DMS79 (cell line): Measurements from ENCODE around the gene LRCOL1.
A peak's percentile ranks its signal among the peaks of the same experiment; 100 is the strongest.

Source experiments
- DNase-seq: peaks from one replicate; lab custom pipeline; 2025; lab: John Stamatoyannopoulos, UW

LRCOL1 gene

DNA sequence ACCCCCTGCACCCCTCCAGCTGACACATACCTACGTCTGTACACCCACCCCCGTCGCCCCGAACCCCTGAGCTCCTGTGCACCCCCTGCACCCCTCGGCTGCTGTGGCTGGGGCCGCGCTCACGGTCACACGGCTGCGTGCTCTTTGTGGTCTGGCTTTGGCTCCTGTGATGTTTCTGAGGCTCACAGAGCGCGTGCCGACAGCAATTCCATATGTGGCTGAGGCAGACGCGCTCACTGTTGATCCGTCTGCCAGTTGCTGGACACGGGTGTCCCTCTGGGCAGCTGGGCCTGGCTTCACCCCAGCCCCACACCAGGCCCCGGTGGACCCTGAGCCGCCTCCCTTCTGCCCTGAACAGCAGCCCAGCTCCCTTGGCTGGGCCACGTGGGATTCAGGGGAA, 46.5 kb downstream of the LRCOL1 start:
- DNase-seq = no peak

DNA sequence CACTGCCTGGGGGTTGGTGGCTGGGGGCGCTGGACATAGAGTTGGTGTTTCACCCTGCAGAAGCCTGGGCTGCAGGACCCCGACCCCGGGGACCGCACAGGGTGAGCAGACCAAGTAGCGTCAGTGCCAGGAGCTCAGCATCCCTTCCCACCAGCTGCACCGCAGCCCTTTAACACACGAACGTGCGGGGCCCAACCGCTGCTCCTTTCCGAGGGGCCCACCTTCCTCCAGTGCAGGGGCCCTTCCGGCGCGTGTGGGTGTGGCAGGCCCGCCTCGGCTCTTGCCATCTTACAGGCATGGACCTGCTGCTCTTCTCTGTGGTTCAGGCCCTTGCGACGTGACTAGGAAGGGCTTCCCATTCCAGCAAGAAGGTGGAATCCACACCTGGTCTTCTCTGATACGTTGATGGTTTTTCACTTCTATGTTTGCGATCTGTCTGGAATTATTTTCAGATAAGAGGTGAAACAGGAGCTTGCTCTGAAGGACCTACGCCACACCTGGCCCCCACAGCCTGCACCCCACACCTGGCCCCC, 47.8 kb downstream of the LRCOL1 start:
- peak; percentile 87 for DNase-seq

DNA sequence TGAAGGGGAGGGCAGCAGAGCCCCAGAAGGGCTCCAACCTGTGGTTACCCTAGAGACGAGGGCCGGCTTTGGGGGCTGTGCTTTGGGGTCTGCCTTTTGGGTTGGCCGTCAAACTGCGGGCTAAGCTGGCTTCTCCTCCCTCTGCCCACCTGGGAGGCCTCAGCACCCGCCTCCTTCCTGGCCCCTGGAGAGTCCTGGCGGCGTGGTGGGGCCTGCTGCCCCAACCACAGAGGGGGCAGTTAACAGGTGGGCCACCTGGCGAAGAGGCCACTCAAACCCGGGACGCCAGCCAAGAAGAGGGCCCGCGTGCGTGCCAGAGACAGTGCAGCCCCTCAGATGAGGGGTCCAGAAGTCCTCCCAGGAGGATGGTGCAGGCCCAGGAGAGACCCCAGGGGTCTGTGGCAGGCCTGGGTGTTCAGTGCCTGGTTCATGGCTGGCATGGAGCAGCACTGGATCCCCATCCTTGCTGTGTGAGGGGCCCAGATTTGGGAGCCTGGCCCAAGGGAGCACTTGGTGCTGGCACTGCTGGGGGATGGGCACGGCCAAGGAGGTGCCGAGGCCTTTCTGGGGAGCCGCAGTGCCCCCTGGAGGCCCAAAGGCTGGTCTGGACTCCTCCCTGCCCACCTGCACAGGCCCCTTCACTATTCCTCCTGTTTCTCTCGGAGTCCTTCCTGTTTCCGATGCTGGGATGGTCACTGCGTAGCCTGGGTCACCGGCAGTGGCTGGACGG, 48.8 kb downstream of the LRCOL1 start:
- peak; percentile 76 for DNase-seq

DNA sequence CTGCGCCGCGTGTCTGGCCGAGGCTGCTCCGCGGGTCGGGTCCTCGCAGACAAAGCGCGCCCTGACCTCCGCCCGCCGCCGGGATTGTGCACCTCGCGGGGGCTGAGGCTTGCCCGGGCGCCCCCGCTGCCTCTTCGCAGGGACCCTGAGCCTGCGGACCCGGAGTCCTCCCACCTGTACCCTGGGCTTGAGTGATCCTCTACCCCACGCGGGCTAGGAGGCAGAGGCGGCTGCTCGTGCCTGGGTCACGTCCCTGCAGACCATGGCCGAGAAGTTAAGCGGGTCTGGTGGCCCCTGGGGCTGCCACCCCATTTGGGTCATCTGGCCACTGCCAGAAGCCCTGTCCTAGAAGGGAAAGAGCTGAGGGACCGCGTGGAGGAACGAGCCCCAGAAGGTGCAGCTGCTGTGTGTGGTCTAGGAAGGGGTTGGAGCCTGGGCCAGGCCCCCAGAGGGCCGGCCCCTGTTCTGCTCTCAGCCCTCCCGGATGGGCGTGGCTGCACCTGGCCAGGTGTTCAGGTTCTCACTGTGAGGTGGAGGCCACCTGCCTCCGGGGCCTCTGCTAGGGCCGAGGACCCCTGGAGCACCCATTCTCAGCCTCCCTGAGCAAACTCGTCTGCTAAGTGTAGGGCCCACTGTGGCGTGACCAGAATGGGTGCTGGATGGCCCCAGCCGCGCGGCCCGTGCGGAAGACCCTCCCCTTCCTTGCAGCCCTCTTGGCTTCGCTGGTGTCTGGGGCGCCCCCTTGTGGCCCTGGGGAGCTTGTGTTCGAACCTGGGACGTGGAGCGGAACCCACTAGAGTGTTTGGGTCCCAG, 49.6 kb downstream of the LRCOL1 start:
- peak; percentile 72 for DNase-seq

GRCh38 chr12:132560364-132560613, 50.1 kb downstream of the LRCOL1 start:
- DNase-seq = no peak

- DNase-seq = peak; percentile 5
These were observed 50.6 kb downstream of the LRCOL1 start for GRCh38 chr12:132559652-132560363.

DNA sequence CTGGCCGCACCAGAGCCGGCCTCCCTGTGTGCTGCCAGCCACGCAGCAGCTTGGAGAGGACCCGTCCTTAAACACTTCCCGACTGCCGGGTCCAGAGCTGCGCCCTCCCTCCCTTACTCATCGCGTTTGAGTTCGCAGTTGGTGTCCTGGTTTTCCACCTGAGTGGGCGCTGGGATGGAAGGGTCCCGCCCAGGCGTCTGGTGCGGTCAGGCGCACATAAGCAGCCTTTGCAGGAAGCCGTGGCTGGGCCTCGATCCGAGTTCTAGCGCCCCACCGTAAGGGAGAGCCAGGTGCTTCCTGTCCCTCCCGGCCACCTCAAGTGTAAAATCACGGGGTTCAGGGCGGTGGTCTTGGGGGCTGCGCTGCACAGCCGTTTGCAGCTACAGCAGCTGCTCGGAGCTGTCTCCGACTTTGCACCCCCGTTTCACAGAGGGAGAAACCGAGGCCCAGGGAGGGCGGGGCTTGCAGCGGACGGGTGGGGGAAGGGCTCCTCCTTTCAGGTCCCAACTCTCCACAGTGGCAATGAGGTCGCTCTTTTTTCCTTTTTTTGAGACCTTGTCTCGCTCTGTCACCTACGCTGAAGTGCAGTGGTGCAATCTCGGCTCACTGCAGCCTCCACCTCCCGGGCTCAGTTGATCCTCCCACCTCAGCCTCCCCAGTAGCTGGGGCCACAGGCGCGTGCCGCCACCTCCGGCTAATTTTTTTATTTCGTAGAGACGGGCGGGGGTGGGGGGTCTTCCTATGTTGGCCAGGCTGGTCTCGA, 51.3 kb downstream of the LRCOL1 start:
- no peak for DNase-seq

- no peak for DNase-seq
These were observed 52.1 kb downstream of the LRCOL1 start for GRCh38 chr12:132558042-132558856.

DNA sequence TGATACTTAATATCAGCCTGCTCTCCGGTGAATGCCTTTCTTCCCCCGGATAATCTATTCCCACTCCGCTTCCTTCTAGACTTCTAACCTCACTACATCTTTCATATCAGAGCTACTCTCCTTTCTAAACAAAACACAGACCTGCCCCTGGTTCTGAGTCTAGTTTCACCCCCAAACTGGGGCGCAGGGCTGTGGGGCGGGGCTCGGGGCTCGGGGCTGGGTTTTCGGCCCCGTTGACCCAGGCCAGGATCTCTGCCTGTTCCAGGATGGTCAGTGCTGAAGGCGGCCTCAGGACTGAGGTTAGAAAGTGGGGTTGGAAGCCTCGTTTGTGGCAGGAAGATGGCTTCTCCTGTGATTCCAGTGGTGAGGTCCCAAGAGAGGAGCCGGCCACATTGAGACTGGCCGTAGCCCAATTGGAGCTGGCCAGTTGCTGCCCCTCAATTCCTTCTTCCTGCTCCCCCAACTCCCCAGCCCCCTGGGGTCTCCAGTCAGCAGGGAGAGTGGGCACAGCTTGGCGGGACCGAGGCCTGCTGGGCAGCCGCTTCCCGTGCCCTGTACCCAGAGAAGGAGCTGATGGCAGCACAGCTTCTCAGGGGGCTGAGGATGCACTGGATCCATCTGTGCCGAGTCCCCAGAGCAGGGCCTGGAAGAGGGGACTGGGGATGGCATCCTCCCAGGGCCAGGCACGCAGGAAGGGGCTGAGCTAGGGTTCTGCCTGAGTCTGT, 52.9 kb downstream of the LRCOL1 start:
- DNase-seq = no peak

DNA sequence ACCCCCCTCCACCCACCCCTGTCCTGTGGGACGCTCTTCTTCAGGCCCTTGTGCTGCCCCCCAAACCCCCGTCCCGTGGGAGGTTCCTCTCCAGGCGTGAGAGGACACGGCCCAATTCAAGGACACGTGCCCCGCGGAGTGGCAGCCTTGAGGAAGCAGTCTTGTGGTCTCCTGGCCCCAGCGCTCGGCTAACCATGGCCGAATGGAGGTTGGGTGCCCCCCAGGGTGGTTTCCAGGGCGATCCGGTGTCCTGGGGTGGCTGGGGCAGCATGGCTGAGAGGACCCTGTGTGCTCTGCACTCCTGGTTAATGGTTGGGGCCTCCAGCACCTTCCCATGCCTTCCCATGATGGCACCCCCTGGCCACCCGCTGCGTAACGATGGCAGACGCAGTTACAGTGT, 53.6 kb downstream of the LRCOL1 start:
- no peak for DNase-seq

DNA sequence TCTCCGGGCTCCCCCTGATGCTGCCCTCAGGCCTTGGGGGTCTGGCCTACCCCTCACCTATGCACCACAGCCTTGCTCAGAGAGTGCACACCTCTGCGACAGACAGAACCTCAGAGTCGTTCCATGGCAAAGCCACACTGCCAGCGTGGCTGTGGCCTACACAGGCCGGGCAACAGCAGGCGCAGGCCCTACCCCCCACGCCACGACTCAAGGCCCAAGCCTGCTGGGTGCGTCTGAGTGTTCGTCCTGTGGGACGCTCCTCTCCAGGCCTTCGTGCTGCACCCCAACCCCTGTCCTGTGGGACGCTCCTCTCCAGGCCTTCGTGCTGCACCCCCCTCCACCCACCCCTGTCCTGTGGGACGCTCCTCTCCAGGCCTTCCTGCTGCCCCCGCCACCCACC, 54.2 kb downstream of the LRCOL1 start:
- no peak for DNase-seq

GRCh38 chr12:132555686-132556085, 54.7 kb downstream of the LRCOL1 start:
- no peak for DNase-seq

GRCh38 chr12:132554845-132555630, 55.3 kb downstream of the LRCOL1 start:
- no peak for DNase-seq
